IMR-90 (cell line): ENCODE measurements around the gene LY86. TPM values are rescaled to one million over a fixed set of nuclear protein-coding genes. Genes with fewer than 3 reads are reported as not detected.

Experiments used
- ATAC-seq: fragments of 200-7000 bp; cut with Tn5 transposase; 2 replicates; pipeline ENCODE4 v1.9.1; 2020; ENCODE audit warnings: low read depth, mild to moderate bottlenecking, moderate library complexity
- BruUV-seq: library from RNA; stranded (reverse); fragments of 400-500 nt; replicated peaks from 2 replicates; lab custom pipeline; 2021; lab: Mats Ljungman, UMichigan
- CTCF ChIA-PET: fragments of 300-600 bp; formaldehyde crosslinking; extraction: SDS; loops from one replicate; lab custom pipeline; 2021; ENCODE audit warnings: antibody characterized with exemption; lab: Yijun Ruan, JAX
- POLR2A ChIA-PET: fragments of 300-600 bp; sonication (Branson Sonifier 250); formaldehyde crosslinking; loops from one replicate; lab custom pipeline; 2022; ENCODE audit warnings: antibody characterized with exemption; ENCODE audit not compliant: unreplicated experiment; lab: Charles Lee
- DNase-seq: peaks from one replicate; pipeline ENCODE4 v3.0.0; 2013
- H2AFZ ChIP-seq: replicated peaks from 2 replicates; pipeline ENCODE3; 2013; ENCODE audit warnings: low read length, mild to moderate bottlenecking; ENCODE audit not compliant: poor library complexity
- H2AK5ac ChIP-seq: 2 replicates; pipeline ENCODE4 v1.6.1; 2013; ENCODE audit warnings: low read depth, low read length, inconsistent platforms
- H2AK9ac ChIP-seq: replicated peaks from 2 replicates; pipeline ENCODE3; 2013; ENCODE audit warnings: mild to moderate bottlenecking, low read depth, low read length, moderate library complexity; ENCODE audit not compliant: poor library complexity
- H2BK120ac ChIP-seq: 2 replicates; pipeline ENCODE4 v1.6.1; 2013; ENCODE audit warnings: low read depth, low read length, inconsistent platforms
- H2BK15ac ChIP-seq: 3 replicates; pipeline ENCODE4 v1.6.1; 2013; ENCODE audit warnings: low read depth, low read length, inconsistent platforms
- H2BK20ac ChIP-seq: 2 replicates; pipeline ENCODE4 v1.6.1; 2013; ENCODE audit warnings: low read depth, mild to moderate bottlenecking, inconsistent platforms, low read length, moderate library complexity
- H2BK5ac ChIP-seq: 2 replicates; pipeline ENCODE4 v1.6.1; 2013; ENCODE audit warnings: mild to moderate bottlenecking, low read depth, low read length, inconsistent platforms; ENCODE audit not compliant: poor library complexity, severe bottlenecking
- H3K14ac ChIP-seq: replicated peaks from 2 replicates; pipeline ENCODE4 v1.6.1; 2013; ENCODE audit warnings: low read depth, low read length, inconsistent platforms
- H3K18ac ChIP-seq: 2 replicates; pipeline ENCODE4 v1.6.1; 2013; ENCODE audit warnings: low read depth, low read length, control low read depth
- H3K23ac ChIP-seq: 2 replicates; pipeline ENCODE4 v1.6.1; 2013; ENCODE audit warnings: low read depth, low read length, inconsistent platforms
- H3K27ac ChIP-seq: 2 replicates; pipeline ENCODE4 v1.5.1; 2013; ENCODE audit warnings: mild to moderate bottlenecking, control low read depth, low read length; ENCODE audit not compliant: insufficient read depth
- H3K27me3 ChIP-seq: 2 replicates; pipeline ENCODE4 v1.6.1; 2013; ENCODE audit warnings: low read length; ENCODE audit not compliant: control insufficient read depth, insufficient read depth
- H3K36me3 ChIP-seq: 2 replicates; pipeline ENCODE4 v1.6.1; 2013; ENCODE audit warnings: low read length, mixed read lengths; ENCODE audit not compliant: control insufficient read depth, insufficient read depth
- H3K4ac ChIP-seq: 2 replicates; pipeline ENCODE4 v1.6.1; 2013; ENCODE audit warnings: low read depth, low read length, inconsistent platforms
- H3K4me1 ChIP-seq: 2 replicates; pipeline ENCODE4 v1.6.1; 2013; ENCODE audit warnings: low read length, mixed read lengths; ENCODE audit not compliant: control insufficient read depth, insufficient read depth
- H3K4me2 ChIP-seq: 2 replicates; pipeline ENCODE4 v1.6.1; 2013; ENCODE audit warnings: low read depth, mild to moderate bottlenecking, control low read depth, low read length, moderate library complexity
- H3K4me3 ChIP-seq: 2 replicates; pipeline ENCODE4 v1.5.1; 2013; ENCODE audit warnings: low read depth, mild to moderate bottlenecking, control low read depth, low read length, moderate library complexity; ENCODE audit not compliant: insufficient read depth
- H3K56ac ChIP-seq: 2 replicates; pipeline ENCODE4 v1.6.1; 2013; ENCODE audit warnings: low read length, inconsistent platforms; ENCODE audit not compliant: insufficient read depth; ENCODE audit errors: extremely low read depth
- H3K79me1 ChIP-seq, 2 experiments: 2 replicates each; pipeline ENCODE4 v1.6.1; 2013; ENCODE audit warnings: low read length in 2 of 2, inconsistent platforms in 1 of 2, low read depth in 1 of 2
- H3K9ac ChIP-seq: 2 replicates; pipeline ENCODE4 v1.6.1; 2013; ENCODE audit warnings: low read depth, low read length, control low read depth
- H3K9me1 ChIP-seq: 2 replicates; pipeline ENCODE4 v1.6.1; 2013; ENCODE audit warnings: low read length, inconsistent platforms; ENCODE audit not compliant: insufficient read depth
- H3K9me3 ChIP-seq: 2 replicates; pipeline ENCODE4 v1.6.1; 2013; ENCODE audit warnings: low read length; ENCODE audit not compliant: control insufficient read depth, insufficient read depth
- H4K20me1 ChIP-seq: 2 replicates; pipeline ENCODE4 v1.6.1; 2013; ENCODE audit warnings: low read length, inconsistent platforms; ENCODE audit not compliant: insufficient read depth
- H4K5ac ChIP-seq: 2 replicates; pipeline ENCODE4 v1.6.1; 2013; ENCODE audit warnings: mild to moderate bottlenecking, low read depth, low read length, control low read depth
- H4K8ac ChIP-seq, 2 experiments: 2 replicates each; pipeline ENCODE4 v1.6.1; 2013; ENCODE audit warnings: low read depth in 2 of 2, low read length in 2 of 2, control low read depth in 1 of 2, inconsistent platforms in 1 of 2
- H4K91ac ChIP-seq: 2 replicates; pipeline ENCODE4 v1.6.1; 2013; ENCODE audit warnings: low read depth, low read length, inconsistent platforms; ENCODE audit not compliant: insufficient read depth
- BHLHE40 ChIP-seq: fragments of 150-350 bp; IDR thresholded peaks from 2 replicates; pipeline ENCODE4 v1.6.1; 2016; ENCODE audit warnings: mild to moderate bottlenecking, low read depth, low read length
- RFX5 ChIP-seq: IDR thresholded peaks from 2 replicates; pipeline ENCODE4 v1.8.0; 2012; ENCODE audit warnings: low read depth, mild to moderate bottlenecking, low read length, moderate library complexity
- whole genome bisulfite sequencing, 2 experiments: methylation state at CpG; one replicate each; pipeline versions ENCODE4 v1.1.5 to v1.1.7; 2013; ENCODE audit warnings: missing lambda C conversion rate in 2 of 2; ENCODE audit not compliant: insufficient read length in 1 of 2; ENCODE audit errors: extremely low coverage in 2 of 2; 5-methylcytosine and 5-hydroxymethylcytosine counted together
- dilution Hi-C: fragments of 300-500 bp; cut with HindIII; formaldehyde crosslinking; loops from one replicate; pipeline ENCODE4 v1.14.3; 2018; ENCODE audit warnings: low sequenced_read_pairs; ENCODE audit not compliant: unreplicated experiment
- in situ Hi-C: fragments of 300-500 bp; cut with MboI; formaldehyde crosslinking; loops from 3 replicates; pipeline ENCODE4 v1.14.3; 2019; ENCODE audit warnings: low sequenced_read_pairs, inconsistent platforms, mixed read lengths
- intact Hi-C: fragments of 100-400 bp; cut with micrococcal nuclease; formaldehyde crosslinking; loops from 2 replicates; pipeline ENCODE4 v1.10.0; 2022
- polyA plus RNA-seq, 3 experiments: library from polyadenylated mRNA; depleted of rRNA; stranded (reverse); fragments of >200 nt; gene quantifications; 2 replicates each; pipeline ENCODE4 v1.2.3, GENCODE V29; 2012; ENCODE audit warnings: low replicate concordance in 1 of 3
- total RNA-seq: library from RNA; depleted of rRNA; stranded (reverse); fragments of >200 nt; gene quantifications from 2 replicates; pipeline ENCODE4 v1.2.3, GENCODE V29; 2012

LY86 gene
- total and polyA plus RNA-seq, 2 of the 4 experiments (the other 2 are of a cell fraction), result not detected

DNA sequence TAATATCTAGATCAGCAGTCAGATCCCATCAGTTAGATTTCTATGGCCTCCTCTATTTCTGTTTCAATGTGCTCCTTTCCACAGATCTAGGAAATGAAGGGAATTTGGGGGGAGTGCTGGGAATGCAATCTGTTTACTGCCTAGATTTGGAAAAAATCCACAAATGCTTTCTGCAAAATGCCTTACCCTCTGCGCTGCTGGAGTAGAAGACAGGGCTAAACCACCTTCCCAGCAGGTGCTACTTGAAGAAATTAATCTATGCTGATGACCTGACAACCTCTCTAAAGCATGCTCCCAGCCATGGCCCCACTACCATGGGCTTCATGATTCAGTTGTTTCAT is 46.2 kb downstream of the LY86 start:
- POLR2A ChIA-PET, result no interaction called here
- H3K36me3 ChIP-seq, result no peaks in the 10 kb centered on the region
- no peak overlapping the region for H3K14ac ChIP-seq
- no peak overlapping the region for H2BK15ac ChIP-seq
- H3K27ac ChIP-seq, result no peak overlapping the region
- TF ChIP-seq BHLHE40, result no peak
- no peak for TF ChIP-seq RFX5
- intact Hi-C loops (no loop called here), dilution Hi-C loops (no loop called here), in situ Hi-C loops (no loop called here)
- H4K8ac ChIP-seq, result no peak overlapping the region
- H3K9me1 ChIP-seq, result no peaks in the 10 kb centered on the region
- H2AFZ ChIP-seq, result no peak overlapping the region
- no peak overlapping the region for H3K9ac ChIP-seq
- no peak overlapping the region for H3K4ac ChIP-seq
- no peak overlapping the region for H2BK5ac ChIP-seq
- ATAC-seq, result no peak
- H3K56ac ChIP-seq, result no peak overlapping the region
- no peak overlapping the region for H2BK120ac ChIP-seq
- WGBS, 2 experiments, result no CpG with 5 or more reads among the region's 1 CpG
- no peak overlapping the region for H4K5ac ChIP-seq
- H3K18ac ChIP-seq, result no peak overlapping the region
- no TSS peak for BruUV-seq
- no peaks in the 10 kb centered on the region for H4K20me1 ChIP-seq
- H3K4me2 ChIP-seq, result no peak overlapping the region
- no peak overlapping the region for H4K91ac ChIP-seq
- no peaks in the 10 kb centered on the region for H3K9me3 ChIP-seq
- DNase-seq, result no peak
- H3K23ac ChIP-seq, result no peak overlapping the region
- no peaks in the 10 kb centered on the region for H3K27me3 ChIP-seq
- no peak overlapping the region for H3K4me3 ChIP-seq
- H2BK20ac ChIP-seq, result no peak overlapping the region
- H3K4me1 ChIP-seq, result no peaks in the 10 kb centered on the region
- H3K79me1 ChIP-seq, result no peaks in the 10 kb centered on the region
- CTCF ChIA-PET, result no interaction called here
- no peak overlapping the region for H2AK9ac ChIP-seq
- H2AK5ac ChIP-seq, result no peak overlapping the region
